Activated effector memory CD4-positive, alpha-beta T cell treated with anti-CD3 and anti-CD28 coated beads, Interleukin-2, amount 50 U/mL, for 16 hours (primary cell): ENCODE results near the gene CEPT1.
"Not testable (repeated sequence)": the region's sequence is repeated elsewhere in the genome, so short reads cannot be mapped to it uniquely, and the experiment has no call there.

Source experiments
- DNase-seq: peaks from one replicate; pipeline ENCODE4 v3.0.0-alpha.2; 2020

CEPT1 gene

GRCh38 chr1:111139956-111140679, at the start of gene CEPT1, which contains the start of gene DRAM2:
CEPT1 (plus strand) TSS chr1:111140223; CDS start chr1:111147715, 7,492 bp downstream.
DRAM2 (minus strand) TSS chr1:111140093; CDS start chr1:111131554, 8,539 bp downstream.
- peak; percentile 96 for DNase-seq

GRCh38 chr1:111095421-111095820, 44.6 kb upstream of the CEPT1 start:
- not testable (repeated sequence) for DNase-seq

- DNase-seq: no peak
These were observed 42.5 kb upstream of the CEPT1 start for GRCh38 chr1:111097356-111098099.

GRCh38 chr1:111099289-111099688, 40.7 kb upstream of the CEPT1 start:
- no peak for DNase-seq

GRCh38 chr1:111101854-111102642, 38.0 kb upstream of the CEPT1 start:
- no peak for DNase-seq

- no peak for DNase-seq
These were observed 35.0 kb upstream of the CEPT1 start for GRCh38 chr1:111104981-111105380.

GRCh38 chr1:111110197-111110899, 29.7 kb upstream of the CEPT1 start:
- no peak for DNase-seq

- DNase-seq: no peak
These were observed 23.5 kb upstream of the CEPT1 start for GRCh38 chr1:111116496-111116895.

- DNase-seq: no peak
These were observed 13.7 kb upstream of the CEPT1 start for GRCh38 chr1:111126354-111126753.

GRCh38 chr1:111127923-111128643, 11.9 kb upstream of the CEPT1 start:
- no peak for DNase-seq

GRCh38 chr1:111129376-111129775, 10.6 kb upstream of the CEPT1 start:
- no peak for DNase-seq

- DNase-seq: no peak
These were observed 8.3 kb upstream of the CEPT1 start for GRCh38 chr1:111131693-111132092.

GRCh38 chr1:111133866-111134265, 6.2 kb upstream of the CEPT1 start:
- no peak for DNase-seq

- DNase-seq: no peak
These were observed 583 bp upstream of the CEPT1 start for GRCh38 chr1:111139324-111139955.

GRCh38 chr1:111140680-111140967, 601 bp downstream of the CEPT1 start:
- DNase-seq: no peak

- DNase-seq: no peak
These were observed 1.5 kb downstream of the CEPT1 start for GRCh38 chr1:111141245-111142220.

- no peak for DNase-seq
These were observed 2.4 kb downstream of the CEPT1 start for GRCh38 chr1:111142356-111142975.

- DNase-seq: no peak
These were observed 5.5 kb downstream of the CEPT1 start for GRCh38 chr1:111145542-111145941.

GRCh38 chr1:111145963-111146768, 6.1 kb downstream of the CEPT1 start:
- DNase-seq: no peak
